ENCODE results near the gene GPR37L1.

GPR37L1 gene

GRCh38 chr1:202127836-202128622, 5.3 kb downstream of the GPR37L1 start:
- Histone ChIP-seq H3K9me3 (replicated peaks in 1 of 2; ENCODE audit: control insufficient read depth in 2 of 2, insufficient read depth in 1 of 2, low read depth in 1 of 2, low read length in 2 of 2) (peaks cover 0 to 2% of the 10 kb centered on the region in 2 donors), H3K27ac (replicated peaks; ENCODE audit: low read length) (no peak overlapping the region), H3K79me1 (ENCODE audit: low read depth, low read length) (no peaks in the 10 kb centered on the region), H3K9ac (ENCODE audit: low read depth, low read length, poor library complexity) (peak overlapping the region; percentile 15), H4K8ac (ENCODE audit: low read depth, low read length) (peak overlapping the region; percentile 57), H3K4me3 (ENCODE audit: low read length in 2 of 2) (no peak overlapping the region), H2BK12ac (ENCODE audit: low read length) (peak overlapping the region; percentile 26), H3K4me1 (ENCODE audit: control insufficient read depth in 2 of 2, insufficient read depth in 1 of 2, low read depth in 1 of 2, low read length in 2 of 2) (peaks cover 18% of the 10 kb centered on the region in 2 donors), H3K18ac (ENCODE audit: low read length) (peak overlapping the region; percentile 88), H3K14ac (ENCODE audit: low read length) (peak overlapping the region; percentile 40), H2AK5ac (ENCODE audit: low read depth, low read length) (peak overlapping the region; percentile 60), H2AFZ (ENCODE audit: low read length) (no peak overlapping the region), H3K36me3 (replicated peaks in 1 of 2; ENCODE audit: control insufficient read depth in 2 of 2, insufficient read depth in 2 of 2, low read length in 2 of 2) (peaks cover 1 to 10% of the 10 kb centered on the region in 2 donors), H3K4me2 (ENCODE audit: insufficient read depth, low read length, poor library complexity, severe bottlenecking) (no peak overlapping the region), H2BK120ac (ENCODE audit: low read depth, low read length) (no peak overlapping the region), H3K4ac (ENCODE audit: low read length) (no peak overlapping the region), H3K27me3 (ENCODE audit: control insufficient read depth in 3 of 3, insufficient read depth in 3 of 3, low read depth in 1 of 3, low read length in 3 of 3) (peaks cover 0 to 6% (median 0%) of the 10 kb centered on the region in 3 experiments), H4K91ac (ENCODE audit: low read depth, low read length, poor library complexity) (no peak overlapping the region), H2BK15ac (ENCODE audit: low read length) (peak overlapping the region; percentile 65), H2BK5ac (ENCODE audit: low read length) (peak overlapping the region; percentile 35), H3K23ac (ENCODE audit: low read depth, low read length, poor library complexity) (peak overlapping the region; percentile 94)
- DNase-seq (ENCODE audit: low spot score) = no peak
- no CpG with 5 or more reads among the region's 26 CpGs for WGBS, 2 donors (ENCODE audit: extremely low coverage in 2 of 2, insufficient read length in 2 of 2, insufficient replicate concordance in 1 of 2)

GRCh38 chr1:202129453-202130296, 7.0 kb downstream of the GPR37L1 start:
- Histone ChIP-seq H2AK5ac (ENCODE audit: low read depth, low read length) (peak overlapping the region; percentile 89), H3K9ac (ENCODE audit: low read depth, low read length, poor library complexity) (no peak overlapping the region), H2BK5ac (ENCODE audit: low read length) (peak overlapping the region; percentile 46), H3K36me3 (replicated peaks in 1 of 2; ENCODE audit: control insufficient read depth in 2 of 2, insufficient read depth in 2 of 2, low read length in 2 of 2) (peaks cover 8 to 24% of the 10 kb centered on the region in 2 donors), H4K8ac (ENCODE audit: low read depth, low read length) (peak overlapping the region; percentile 30), H3K4me2 (ENCODE audit: insufficient read depth, low read length, poor library complexity, severe bottlenecking) (no peak overlapping the region), H3K27ac (replicated peaks; ENCODE audit: low read length) (no peak overlapping the region), H3K27me3 (ENCODE audit: control insufficient read depth in 3 of 3, insufficient read depth in 3 of 3, low read depth in 1 of 3, low read length in 3 of 3) (no peaks in the 10 kb centered on the region), H3K9me3 (replicated peaks in 1 of 2; ENCODE audit: control insufficient read depth in 2 of 2, insufficient read depth in 1 of 2, low read depth in 1 of 2, low read length in 2 of 2) (peaks cover 0 to 2% of the 10 kb centered on the region in 2 donors), H3K4me1 (ENCODE audit: control insufficient read depth in 2 of 2, insufficient read depth in 1 of 2, low read depth in 1 of 2, low read length in 2 of 2) (peaks cover 18% of the 10 kb centered on the region in 2 donors), H4K91ac (ENCODE audit: low read depth, low read length, poor library complexity) (no peak overlapping the region), H2BK15ac (ENCODE audit: low read length) (peak overlapping the region; percentile 54), H3K4ac (ENCODE audit: low read length) (no peak overlapping the region), H2BK12ac (ENCODE audit: low read length) (peak overlapping the region; percentile 78), H3K18ac (ENCODE audit: low read length) (peak overlapping the region; percentile 93), H3K14ac (ENCODE audit: low read length) (no peak overlapping the region), H2AFZ (ENCODE audit: low read length) (peak overlapping the region; percentile 42), H3K79me1 (ENCODE audit: low read depth, low read length) (no peaks in the 10 kb centered on the region), H2BK120ac (ENCODE audit: low read depth, low read length) (no peak overlapping the region), H3K4me3 (ENCODE audit: low read length in 2 of 2) (no peak overlapping the region), H3K23ac (ENCODE audit: low read depth, low read length, poor library complexity) (peak overlapping the region; percentile 11)
- no CpG with 5 or more reads among the region's 8 CpGs for WGBS, 2 donors (ENCODE audit: extremely low coverage in 2 of 2, insufficient read length in 2 of 2, insufficient replicate concordance in 1 of 2)
- no peak for DNase-seq (ENCODE audit: low spot score)

GRCh38 chr1:202130297-202130721, 7.6 kb downstream of the GPR37L1 start:
- peak overlapping the region; percentile 16 for H2BK12ac ChIP-seq (ENCODE audit: low read length)
- H3K14ac ChIP-seq (ENCODE audit: low read length) = no peak overlapping the region
- no peak overlapping the region for H3K4me2 ChIP-seq (ENCODE audit: insufficient read depth, low read length, poor library complexity, severe bottlenecking)
- H3K23ac ChIP-seq (ENCODE audit: low read depth, low read length, poor library complexity) = peak overlapping the region; percentile 11
- H4K91ac ChIP-seq (ENCODE audit: low read depth, low read length, poor library complexity) = no peak overlapping the region
- H3K18ac ChIP-seq (ENCODE audit: low read length) = peak overlapping the region; percentile 93
- no peak overlapping the region for H3K4me3 ChIP-seq (ENCODE audit: low read length in 2 of 2)
- DNase-seq (ENCODE audit: low spot score) = no peak
- H3K36me3 ChIP-seq (replicated peaks in 1 of 2; ENCODE audit: control insufficient read depth in 2 of 2, insufficient read depth in 2 of 2, low read length in 2 of 2) = peaks cover 8 to 29% of the 10 kb centered on the region in 2 donors
- H3K27me3 ChIP-seq (ENCODE audit: control insufficient read depth in 3 of 3, insufficient read depth in 3 of 3, low read depth in 1 of 3, low read length in 3 of 3) = no peaks in the 10 kb centered on the region
- H3K9me3 ChIP-seq (replicated peaks in 1 of 2; ENCODE audit: control insufficient read depth in 2 of 2, insufficient read depth in 1 of 2, low read depth in 1 of 2, low read length in 2 of 2) = peaks cover 0 to 2% of the 10 kb centered on the region in 2 donors
- H2AK5ac ChIP-seq (ENCODE audit: low read depth, low read length) = peak overlapping the region; percentile 89
- H2BK15ac ChIP-seq (ENCODE audit: low read length) = peak overlapping the region; percentile 54
- peaks cover 20 to 21% of the 10 kb centered on the region in 2 donors for H3K4me1 ChIP-seq (ENCODE audit: control insufficient read depth in 2 of 2, insufficient read depth in 1 of 2, low read depth in 1 of 2, low read length in 2 of 2)
- no peak overlapping the region for H4K8ac ChIP-seq (ENCODE audit: low read depth, low read length)
- no peak overlapping the region for H2BK120ac ChIP-seq (ENCODE audit: low read depth, low read length)
- H3K9ac ChIP-seq (ENCODE audit: low read depth, low read length, poor library complexity) = peak overlapping the region; percentile 39
- H3K79me1 ChIP-seq (ENCODE audit: low read depth, low read length) = no peaks in the 10 kb centered on the region
- peak overlapping the region; percentile 90 for H2BK5ac ChIP-seq (ENCODE audit: low read length)
- no peak overlapping the region for H3K4ac ChIP-seq (ENCODE audit: low read length)
- no peak overlapping the region for H3K27ac ChIP-seq (replicated peaks; ENCODE audit: low read length)
- no CpG with 5 or more reads among the region's 11 CpGs for WGBS, 2 donors (ENCODE audit: extremely low coverage in 2 of 2, insufficient read length in 2 of 2, insufficient replicate concordance in 1 of 2)
- peak overlapping the region; percentile 42 for H2AFZ ChIP-seq (ENCODE audit: low read length)

Data from neuronal stem cell (in vitro differentiated cells).